Activated CD8-positive, alpha-beta memory T cell treated with anti-CD3 and anti-CD28 coated beads for 1 hour (primary cell): ENCODE data around the gene NCKAP5.
"Not testable (repeated sequence)": the region's sequence is repeated elsewhere in the genome, so short reads cannot be mapped to it uniquely, and the experiment has no call there.

Experiments used
- DNase-seq, 2 donors: peaks; one replicate each; pipeline ENCODE4 v3.0.0-alpha.2; 2020; ENCODE audit warnings: low read depth in 1 of 2; ENCODE audit errors: extremely low read depth in 1 of 2

NCKAP5 gene

DNA sequence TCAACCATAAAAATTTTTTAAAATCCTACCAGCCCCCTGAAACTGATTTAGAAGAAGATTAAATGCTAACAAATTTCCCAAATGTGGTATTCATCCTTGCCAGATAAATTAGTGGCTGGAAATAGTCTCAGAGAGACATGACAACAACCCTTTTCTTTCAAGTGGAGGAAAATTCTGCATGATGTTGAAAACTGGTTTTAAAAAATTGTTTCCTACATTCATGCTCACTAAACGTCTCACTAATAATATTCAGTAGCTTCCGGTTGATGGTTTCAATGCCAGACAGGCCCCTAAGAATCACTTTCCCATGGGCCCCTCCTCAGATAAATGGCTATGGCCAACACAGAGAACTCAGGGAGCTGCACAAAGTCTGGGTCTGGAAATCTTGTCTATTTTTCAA lies 43.2 kb downstream of the NCKAP5 start:
- no peak for DNase-seq

DNA sequence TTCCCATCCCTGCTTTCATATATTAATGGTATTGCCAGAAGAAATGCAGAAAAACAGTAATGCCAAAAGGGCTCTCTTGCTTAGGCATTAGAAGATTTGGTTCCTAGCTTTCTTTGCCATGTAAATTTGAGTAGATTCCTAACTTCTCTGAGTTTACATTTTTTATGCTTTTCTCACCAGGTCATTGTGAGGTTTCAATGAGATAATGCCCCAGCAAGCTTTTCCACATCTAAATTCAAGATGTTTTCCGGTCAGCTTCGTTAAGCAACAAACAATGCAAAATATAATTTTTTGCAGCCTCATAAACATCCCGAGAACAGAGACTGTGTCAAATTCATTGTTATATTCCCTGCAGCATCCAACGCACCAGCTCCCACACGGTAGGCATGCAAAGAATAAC lies 44.9 kb downstream of the NCKAP5 start:
- DNase-seq, result no peak

DNA sequence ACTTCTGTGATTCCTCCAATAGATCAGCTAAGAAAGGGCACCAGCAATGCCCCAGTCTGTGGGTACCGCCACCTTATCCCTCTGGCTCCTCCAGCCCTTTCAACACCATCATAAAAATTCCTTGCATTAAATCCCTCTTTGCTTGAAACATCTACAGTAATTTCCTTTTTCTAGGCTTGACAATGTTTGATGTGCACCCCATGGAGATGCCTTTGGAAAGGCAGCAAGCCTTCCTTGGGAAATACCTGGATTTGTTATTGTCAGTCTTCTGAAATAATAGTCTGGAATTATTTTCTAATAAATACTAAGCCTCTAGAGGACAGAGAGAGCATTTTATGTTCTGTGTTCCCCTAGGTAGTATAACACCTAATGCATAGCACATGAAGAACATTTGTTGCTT lies 46.1 kb downstream of the NCKAP5 start:
- no peak for DNase-seq

DNA sequence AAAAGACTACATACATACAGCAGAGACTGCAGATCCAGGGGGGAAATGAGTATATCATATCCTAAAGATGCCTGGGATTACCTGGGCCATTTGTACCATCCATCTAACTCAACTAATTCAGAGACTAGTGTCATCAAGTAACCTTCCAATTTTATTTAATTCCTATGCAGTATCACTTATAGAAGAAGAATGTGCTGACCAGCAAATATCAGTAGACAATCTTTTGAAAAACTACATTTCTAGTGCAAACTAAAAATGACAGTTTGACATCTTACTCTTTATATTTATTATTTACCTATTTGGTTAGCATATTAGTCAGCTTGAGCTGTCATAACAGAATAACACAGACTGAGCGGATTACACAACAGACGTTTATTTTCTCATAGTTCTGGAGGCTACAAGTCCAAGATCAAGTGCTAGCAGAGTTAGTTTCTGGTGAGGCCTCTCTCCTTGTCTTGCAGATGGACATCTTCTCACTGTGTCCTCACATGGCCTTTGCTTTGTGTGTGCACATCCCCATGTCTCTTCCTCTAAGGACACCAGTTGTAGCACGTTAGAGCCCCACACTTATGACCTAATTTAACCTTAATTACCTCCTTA lies 47.0 kb downstream of the NCKAP5 start:
- DNase-seq, result no peak

- DNase-seq, result not testable (repeated sequence)
Observed at GRCh38 chr2:133519677-133520076, 48.6 kb downstream of the NCKAP5 start.

DNA sequence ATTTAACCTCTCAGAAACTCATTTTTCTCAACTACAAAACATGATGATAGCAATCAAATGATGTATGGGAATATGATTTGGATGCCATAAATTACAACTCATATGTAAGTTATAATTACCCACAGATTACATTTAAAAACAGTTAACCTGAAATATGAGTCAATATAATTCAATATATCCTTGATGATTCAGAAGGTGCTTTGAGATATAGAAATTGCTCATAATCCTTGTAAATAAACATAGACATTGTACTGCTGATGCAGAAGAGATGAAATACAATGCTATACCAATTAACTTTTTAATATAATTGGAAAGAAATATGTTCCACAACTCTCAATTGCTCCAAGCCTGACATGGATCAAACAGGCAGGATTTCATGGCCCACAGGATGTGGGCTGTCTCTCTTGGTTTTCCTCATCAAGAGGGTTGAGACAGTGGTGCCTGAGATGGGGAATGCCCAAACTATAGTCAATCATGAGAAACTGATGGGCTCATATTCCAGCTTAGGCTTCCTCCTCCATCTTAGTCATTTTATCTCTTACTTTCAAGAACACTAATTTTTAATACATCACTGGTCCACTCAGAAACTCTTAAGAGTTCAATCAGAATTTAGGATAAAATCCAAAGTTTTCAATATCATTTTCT lies 49.4 kb downstream of the NCKAP5 start:
- DNase-seq, result no peak

DNA sequence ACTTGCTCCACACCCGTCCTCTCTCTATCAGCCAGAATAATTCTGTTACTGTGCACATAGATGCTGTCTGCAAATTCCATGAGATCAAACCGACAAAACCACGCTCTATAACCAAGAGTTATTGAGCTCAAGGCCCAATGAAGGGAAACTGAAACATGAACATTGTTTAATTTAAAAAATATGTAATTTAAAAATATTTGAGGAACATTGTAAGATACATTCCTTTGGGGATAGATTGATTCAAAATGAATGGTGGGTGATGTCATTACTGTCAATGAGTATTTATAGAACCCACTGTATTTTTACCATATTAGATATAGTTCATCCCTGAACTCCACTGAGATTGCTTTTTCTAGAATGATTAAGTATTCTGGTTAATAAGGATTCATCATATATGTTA lies 50.4 kb downstream of the NCKAP5 start:
- DNase-seq, result no peak

DNA sequence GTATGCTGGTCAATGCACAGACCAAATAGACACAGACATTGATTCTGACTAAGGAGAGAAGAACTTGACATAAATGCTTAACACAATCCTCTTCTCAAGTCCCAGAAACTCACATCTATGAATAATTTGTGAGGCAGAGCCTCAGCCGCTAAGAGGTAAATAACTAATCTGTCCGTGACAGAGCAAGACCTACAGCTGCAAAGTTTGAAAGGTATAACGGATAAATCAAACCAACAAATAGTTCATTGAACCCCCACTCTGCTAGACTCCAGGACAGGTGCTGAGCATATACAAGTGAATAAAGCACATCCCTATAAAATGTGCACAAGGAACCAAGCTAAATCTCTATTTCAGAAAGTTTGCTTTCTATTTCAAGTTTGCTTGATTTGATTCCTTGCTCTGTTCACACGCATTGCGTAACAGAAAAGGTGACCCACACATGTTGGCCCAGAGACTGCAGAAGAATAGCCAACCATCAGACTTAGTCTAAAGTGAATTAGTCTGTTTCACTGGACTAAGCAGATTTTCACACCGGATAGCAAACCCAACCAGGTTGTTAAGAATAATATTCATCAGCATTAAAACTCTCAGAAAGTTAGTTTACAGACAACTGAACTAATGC lies 51.7 kb downstream of the NCKAP5 start:
- no peak for DNase-seq

DNA sequence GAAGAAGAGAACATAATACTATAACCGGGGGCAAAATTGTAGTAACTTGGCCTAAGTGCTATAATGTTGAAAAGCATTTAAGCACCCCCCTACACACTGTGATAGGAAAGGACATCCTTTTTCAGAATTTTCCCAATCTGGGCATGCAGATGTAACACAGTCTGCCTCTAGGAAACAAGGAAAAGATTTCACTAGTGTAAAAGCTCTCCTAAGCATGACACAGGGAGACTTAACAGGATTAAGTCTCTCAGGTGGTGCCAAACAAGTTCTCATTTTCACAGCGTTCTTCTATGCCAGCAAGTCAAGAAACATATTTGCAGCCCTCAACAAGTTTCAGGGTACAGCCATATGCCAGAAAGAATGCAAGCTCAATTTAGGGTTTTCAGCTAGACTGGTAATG lies 53.0 kb downstream of the NCKAP5 start:
- no peak for DNase-seq

- no peak for DNase-seq
Observed at GRCh38 chr2:133513893-133514292, 54.4 kb downstream of the NCKAP5 start.

GRCh38 chr2:133512121-133512520 lies 56.1 kb downstream of the NCKAP5 start:
- no peak for DNase-seq

- DNase-seq, result no peak
Observed at GRCh38 chr2:133511679-133512078, 56.6 kb downstream of the NCKAP5 start.

- DNase-seq, result no peak
Observed at GRCh38 chr2:133509777-133510176, 58.5 kb downstream of the NCKAP5 start.

DNA sequence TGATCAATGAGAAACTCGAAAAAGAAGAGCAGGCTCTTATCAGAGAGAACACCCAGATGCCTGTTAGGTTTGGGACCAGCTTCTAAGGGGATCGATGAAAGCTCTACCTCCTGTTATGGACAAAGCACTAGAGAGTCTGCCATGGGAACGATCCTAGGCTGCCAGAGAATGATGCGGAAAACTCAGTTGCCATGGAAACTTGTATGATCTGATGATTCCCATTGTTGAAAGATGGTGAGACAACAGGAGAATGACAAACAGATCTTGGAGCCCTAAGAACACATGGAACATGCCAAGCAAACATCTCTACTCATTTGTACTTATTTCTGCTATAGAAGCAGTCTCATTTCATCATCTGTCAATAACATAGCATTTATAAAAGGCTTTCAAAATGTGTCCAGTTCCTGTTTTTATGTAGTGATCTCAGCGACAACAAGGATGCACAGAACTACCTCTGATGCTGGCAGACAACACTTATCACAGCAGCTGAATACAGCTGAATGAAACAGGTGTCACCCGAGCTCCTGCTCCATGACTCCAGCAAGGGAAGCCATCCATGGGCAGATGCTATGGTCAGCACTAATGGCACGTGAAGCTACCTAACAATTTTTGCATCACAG lies 59.6 kb downstream of the NCKAP5 start:
- no peak for DNase-seq

- DNase-seq, result no peak
Observed at GRCh38 chr2:133506996-133507395, 61.3 kb downstream of the NCKAP5 start.

DNA sequence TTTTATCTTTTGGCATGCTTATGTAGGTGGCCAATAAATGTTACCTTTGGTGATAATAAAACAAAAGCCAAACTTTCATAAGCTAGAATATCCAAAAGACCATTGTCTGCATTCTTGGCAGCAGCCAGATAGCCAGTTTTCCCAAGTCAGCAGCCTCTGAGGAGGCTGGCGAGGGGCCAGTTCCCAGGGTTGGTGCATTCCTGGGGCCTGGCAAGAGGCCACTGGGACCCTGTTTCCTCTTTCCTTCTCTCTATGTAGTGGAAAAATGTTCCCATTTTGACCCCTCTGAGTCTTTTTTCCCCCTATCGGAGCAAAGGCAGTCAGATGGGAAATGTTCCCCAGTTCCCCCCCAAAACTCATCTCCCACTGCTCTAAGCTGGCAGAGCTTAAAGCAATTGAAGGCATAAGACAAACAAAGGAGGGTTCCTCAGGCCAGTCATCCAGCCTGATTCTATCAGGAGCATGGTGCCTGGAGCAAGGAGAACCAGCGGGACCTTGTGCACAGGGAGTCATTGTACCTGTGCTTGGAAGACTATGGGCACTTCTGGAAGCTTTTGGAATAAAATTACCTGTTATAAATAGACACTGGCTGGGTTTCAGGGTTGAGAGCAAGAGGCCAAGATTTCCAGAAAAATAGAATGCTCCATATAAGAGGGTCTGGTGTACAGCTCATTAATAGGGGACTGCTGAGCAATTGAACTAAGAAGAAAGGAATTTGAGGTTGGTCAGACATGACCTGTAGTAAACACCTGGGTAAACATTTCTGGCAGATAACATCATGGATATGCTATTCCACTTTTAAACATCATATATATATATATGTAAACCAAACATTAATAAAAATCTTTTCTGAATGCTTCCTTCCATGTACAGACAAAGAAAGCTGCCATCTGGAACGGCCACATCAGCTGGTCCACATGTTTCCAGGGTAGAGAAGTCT lies 63.4 kb downstream of the NCKAP5 start:
- DNase-seq, result no peak

GRCh38 chr2:133503927-133504326 lies 64.3 kb downstream of the NCKAP5 start:
- DNase-seq, result no peak

DNA sequence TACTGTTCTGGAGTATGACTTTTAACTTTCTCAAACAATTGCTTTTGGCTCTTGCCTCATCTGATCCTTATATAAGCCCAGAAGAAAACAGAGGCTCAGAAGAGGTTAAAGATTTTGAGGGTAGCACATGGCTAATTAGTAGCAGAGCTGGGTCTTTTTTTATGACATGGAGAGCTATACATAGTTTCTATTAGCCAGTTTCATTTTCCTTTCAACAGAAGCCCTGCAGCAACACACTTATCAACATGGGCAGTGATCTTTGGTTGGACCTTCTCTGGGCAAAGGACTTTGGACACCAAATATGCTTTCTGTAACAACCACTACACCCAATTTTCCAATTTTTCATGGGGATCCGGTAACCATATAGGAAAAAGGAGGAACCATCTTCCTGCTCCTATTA lies 64.9 kb downstream of the NCKAP5 start:
- no peak for DNase-seq

DNA sequence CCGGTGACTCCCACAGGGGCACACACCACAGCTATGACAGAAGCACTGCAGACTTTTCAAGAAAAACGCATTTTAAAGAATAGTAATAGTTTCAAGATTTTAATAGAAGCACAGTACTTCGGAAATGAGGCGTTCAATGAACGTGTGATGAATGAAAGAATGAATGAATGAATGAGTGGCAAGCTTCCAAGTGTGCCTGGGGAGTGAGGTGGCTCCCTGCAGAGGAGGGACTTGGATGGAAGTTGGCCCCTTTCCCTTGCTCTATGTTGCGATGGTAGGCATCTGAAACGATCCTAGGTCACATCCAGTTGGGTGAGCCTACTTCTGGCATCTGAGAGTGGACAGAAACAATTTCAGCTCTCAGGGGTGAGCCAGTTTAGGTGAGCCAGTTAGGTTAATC lies 65.6 kb downstream of the NCKAP5 start:
- DNase-seq, result no peak

- DNase-seq, result no peak
Observed at GRCh38 chr2:133500917-133501316, 67.3 kb downstream of the NCKAP5 start.
